ENCODE results near the gene AMY2B. TPM values are rescaled to one million over a fixed set of nuclear protein-coding genes. Genes with fewer than 3 reads are reported as not detected.
A peak's percentile ranks its signal among the peaks of the same experiment; 100 is the strongest.
"Not testable (repeated sequence)": the region's sequence is repeated elsewhere in the genome, so short reads cannot be mapped to it uniquely, and the experiment has no call there.

Gene AMY2B
- total and polyA plus RNA-seq, 4 donors, result 3.5 to 41.1 (median 22.0) TPM

GRCh38 chr1:103582464-103582863 is 11.1 kb downstream of the AMY2B start:
- Histone ChIP-seq H3K27me3 (ENCODE audit: control insufficient read depth in 1 of 2, insufficient read depth in 2 of 2, low read length in 1 of 2) (no peaks in the 10 kb centered on the region), H3K27ac (ENCODE audit: low read depth in 1 of 2, low read length in 2 of 2) (no peak overlapping the region), H3K9me3 (ENCODE audit: control insufficient read depth, low read length) (no peaks in the 10 kb centered on the region), H3K4me3 (ENCODE audit: low read length in 2 of 2) (no peak overlapping the region), H3K4me1 (ENCODE audit: control insufficient read depth in 1 of 2, insufficient read depth in 2 of 2, low read length in 2 of 2) (no peaks in the 10 kb centered on the region), H3K36me3 (ENCODE audit: control insufficient read depth in 1 of 2, insufficient read depth in 2 of 2, low read length in 1 of 2) (peaks cover 0 to 3% of the 10 kb centered on the region in 2 donors)
- intact Hi-C loops (cut with DNase I), result no loop called here
- WGBS, 2 donors, result 86 to 94% methylated on average over 1 of the region's 1 CpG
- ATAC-seq (ENCODE audit: low FRiP score) (no peak), DNase-seq (no peak)

DNA sequence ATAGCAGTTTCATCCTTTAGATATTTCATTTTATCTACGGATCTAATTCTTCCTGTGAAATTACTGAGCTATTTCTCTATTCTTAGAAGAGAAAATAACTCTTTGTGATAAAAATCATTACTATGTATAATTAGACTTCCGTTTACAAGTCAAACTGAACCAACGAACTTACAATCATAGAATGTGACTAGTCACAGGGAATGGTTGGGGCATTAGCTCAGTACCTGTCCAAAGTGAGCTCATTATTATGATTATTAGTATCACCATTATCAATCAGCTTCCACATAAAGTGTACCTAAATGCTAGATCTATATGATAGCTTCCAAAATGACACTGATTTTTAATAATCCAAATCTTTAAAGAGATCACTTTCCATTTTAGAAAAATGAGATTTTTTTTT is 12.5 kb downstream of the AMY2B start:
- H3K27me3 ChIP-seq (ENCODE audit: control insufficient read depth in 1 of 2, insufficient read depth in 2 of 2, low read length in 1 of 2), result no peaks in the 10 kb centered on the region
- no peak for DNase-seq
- 73 to 84% methylated on average over 3 of the region's 3 CpGs for WGBS, 2 donors
- H3K4me3 ChIP-seq (ENCODE audit: low read length in 2 of 2), result no peak overlapping the region
- peaks cover 1% of the 10 kb centered on the region for H3K9me3 ChIP-seq (ENCODE audit: control insufficient read depth, low read length)
- H3K36me3 ChIP-seq (ENCODE audit: control insufficient read depth in 1 of 2, insufficient read depth in 2 of 2, low read length in 1 of 2), result peaks cover 0 to 3% of the 10 kb centered on the region in 2 donors
- no peak for ATAC-seq (ENCODE audit: low FRiP score)
- no peaks in the 10 kb centered on the region for H3K4me1 ChIP-seq (ENCODE audit: control insufficient read depth in 1 of 2, insufficient read depth in 2 of 2, low read length in 2 of 2)
- no peak overlapping the region for H3K27ac ChIP-seq (ENCODE audit: low read depth in 1 of 2, low read length in 2 of 2)
- intact Hi-C loops (cut with DNase I), result no loop called here

GRCh38 chr1:103584537-103584936 is 13.1 kb downstream of the AMY2B start:
- intact Hi-C loops (cut with DNase I), result no loop called here
- ATAC-seq (ENCODE audit: low FRiP score) (no peak), DNase-seq (no peak)
- H3K4me1 ChIP-seq (ENCODE audit: control insufficient read depth in 1 of 2, insufficient read depth in 2 of 2, low read length in 2 of 2), result no peaks in the 10 kb centered on the region
- no peak overlapping the region for H3K27ac ChIP-seq (ENCODE audit: low read depth in 1 of 2, low read length in 2 of 2)
- H3K9me3 ChIP-seq (ENCODE audit: control insufficient read depth, low read length), result peaks cover 1% of the 10 kb centered on the region
- H3K4me3 ChIP-seq (ENCODE audit: low read length in 2 of 2), result no peak overlapping the region
- H3K27me3 ChIP-seq (ENCODE audit: control insufficient read depth in 1 of 2, insufficient read depth in 2 of 2, low read length in 1 of 2), result no peaks in the 10 kb centered on the region
- 62 to 72% methylated on average over 2 of the region's 2 CpGs for WGBS, 2 donors
- peaks cover 0 to 3% of the 10 kb centered on the region in 2 donors for H3K36me3 ChIP-seq (ENCODE audit: control insufficient read depth in 1 of 2, insufficient read depth in 2 of 2, low read length in 1 of 2)

DNA sequence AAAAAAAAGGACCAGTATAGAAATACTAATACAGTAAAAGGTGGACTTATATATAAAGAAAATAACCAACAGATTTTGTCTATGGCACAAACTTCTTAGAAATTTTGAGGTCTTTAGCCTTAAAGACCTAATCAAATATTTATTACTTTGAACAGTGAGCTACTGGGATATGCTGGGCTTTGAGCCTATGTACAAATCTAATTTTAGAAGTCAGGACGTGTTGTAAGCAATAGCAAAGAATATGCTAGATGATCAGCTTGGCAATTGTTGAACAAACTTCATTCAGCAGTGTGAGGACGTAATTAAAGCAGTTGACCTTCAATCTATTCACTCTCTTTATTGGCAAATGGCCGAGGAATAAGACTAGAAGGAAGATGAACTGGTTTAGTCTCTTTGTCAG is 31.4 kb downstream of the AMY2B start:
- H3K4me1 ChIP-seq (ENCODE audit: control insufficient read depth in 1 of 2, insufficient read depth in 2 of 2, low read length in 2 of 2); H3K27me3 ChIP-seq (ENCODE audit: control insufficient read depth in 1 of 2, insufficient read depth in 2 of 2, low read length in 1 of 2); H3K4me3 ChIP-seq (ENCODE audit: low read length in 2 of 2); ATAC-seq (ENCODE audit: low FRiP score); intact Hi-C loops (cut with DNase I); H3K36me3 ChIP-seq (ENCODE audit: control insufficient read depth in 1 of 2, insufficient read depth in 2 of 2, low read length in 1 of 2); H3K27ac ChIP-seq (ENCODE audit: low read depth in 1 of 2, low read length in 2 of 2); H3K9me3 ChIP-seq (ENCODE audit: control insufficient read depth, low read length); DNase-seq: not testable (repeated sequence)
- no CpG with 5 or more reads among the region's 3 CpGs for WGBS, 2 donors

DNA sequence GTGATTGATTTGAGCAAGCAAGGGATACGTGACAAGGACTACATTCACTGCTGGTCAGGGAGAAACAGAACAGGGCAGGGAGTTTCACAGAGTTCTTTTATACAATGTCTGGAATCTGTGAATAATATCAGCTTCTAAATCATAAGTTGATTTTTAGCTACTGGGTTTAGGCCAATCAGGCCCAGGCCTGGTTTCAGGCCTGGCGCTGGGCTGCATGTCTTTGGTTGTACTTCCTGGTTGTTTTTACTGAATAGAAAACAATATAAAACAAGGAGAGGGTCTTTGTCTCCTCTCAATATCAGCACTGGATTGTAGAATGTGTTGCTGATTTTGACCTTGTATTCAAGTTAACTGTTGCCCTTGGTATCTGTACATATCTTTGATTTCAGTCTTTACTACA is 45.0 kb downstream of the AMY2B start:
- no peak overlapping the region for H3K27ac ChIP-seq (ENCODE audit: low read depth in 1 of 2, low read length in 2 of 2)

DNA sequence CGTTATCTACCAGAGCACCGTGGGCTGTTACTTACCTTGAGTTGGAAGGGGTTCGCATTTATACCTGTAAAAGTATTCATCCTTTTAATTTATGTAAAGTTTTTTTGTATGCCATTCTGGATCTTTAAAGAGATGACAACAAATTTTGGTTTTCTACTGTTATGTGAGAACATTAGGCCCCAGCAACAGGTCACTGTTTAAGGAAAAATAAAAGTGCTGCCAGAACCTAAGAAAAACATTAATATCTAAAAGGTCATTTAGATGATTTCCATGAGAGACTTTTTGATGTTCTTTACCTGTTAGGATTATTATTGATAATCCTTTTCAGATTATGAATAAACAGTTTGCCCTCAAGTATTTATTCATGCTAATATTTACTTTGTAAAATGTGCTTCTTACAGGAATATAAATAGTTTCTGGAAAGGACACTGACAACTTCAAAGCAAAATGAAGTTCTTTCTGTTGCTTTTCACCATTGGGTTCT is 45.6 kb downstream of the AMY2B start, which contains the start of gene AMY2A:
TSS of gene AMY2A (plus strand) at position 434 of the 484 bp plus-strand sequence. CDS start at position 448, 14 bp downstream.
- 87 to 89% methylated on average over 3 of the region's 3 CpGs for WGBS, 2 donors
- ATAC-seq (ENCODE audit: low FRiP score), result not testable (repeated sequence)

More for the DNA sequence above, 45.0 kb downstream of the AMY2B start:
- DNase-seq, result no peak
- H3K4me1 ChIP-seq (ENCODE audit: control insufficient read depth in 1 of 2, insufficient read depth in 2 of 2, low read length in 2 of 2), result no peaks in the 10 kb centered on the region
- 87 to 89% methylated on average over 2 of the region's 2 CpGs for WGBS, 2 donors
- ATAC-seq (ENCODE audit: low FRiP score), result no peak
- no peaks in the 10 kb centered on the region for H3K36me3 ChIP-seq (ENCODE audit: control insufficient read depth in 1 of 2, insufficient read depth in 2 of 2, low read length in 1 of 2)
- no peaks in the 10 kb centered on the region for H3K27me3 ChIP-seq (ENCODE audit: control insufficient read depth in 1 of 2, insufficient read depth in 2 of 2, low read length in 1 of 2)
- H3K4me3 ChIP-seq (ENCODE audit: low read length in 2 of 2), result no peak overlapping the region
- H3K9me3 ChIP-seq (ENCODE audit: control insufficient read depth, low read length), result no peaks in the 10 kb centered on the region
- intact Hi-C loops (cut with DNase I), result no loop called here

GRCh38 chr1:103627436-103627835 is 56.0 kb downstream of the AMY2B start:
- H3K4me1 ChIP-seq (ENCODE audit: control insufficient read depth in 1 of 2, insufficient read depth in 2 of 2, low read length in 2 of 2); DNase-seq; H3K27me3 ChIP-seq (ENCODE audit: control insufficient read depth in 1 of 2, insufficient read depth in 2 of 2, low read length in 1 of 2); H3K9me3 ChIP-seq (ENCODE audit: control insufficient read depth, low read length); intact Hi-C loops (cut with DNase I); H3K4me3 ChIP-seq (ENCODE audit: low read length in 2 of 2); H3K36me3 ChIP-seq (ENCODE audit: control insufficient read depth in 1 of 2, insufficient read depth in 2 of 2, low read length in 1 of 2); H3K27ac ChIP-seq (ENCODE audit: low read depth in 1 of 2, low read length in 2 of 2): not testable (repeated sequence)
- peak; percentile 65 for ATAC-seq (ENCODE audit: low FRiP score)
- WGBS, 2 donors, result 83% methylated on average over 3 of the region's 4 CpGs

More for the DNA sequence above, 45.6 kb downstream of the AMY2B start, which contains the start of gene AMY2A:
- intact Hi-C loops (cut with DNase I); H3K36me3 ChIP-seq (ENCODE audit: control insufficient read depth in 1 of 2, insufficient read depth in 2 of 2, low read length in 1 of 2); H3K4me1 ChIP-seq (ENCODE audit: control insufficient read depth in 1 of 2, insufficient read depth in 2 of 2, low read length in 2 of 2); H3K9me3 ChIP-seq (ENCODE audit: control insufficient read depth, low read length); H3K27me3 ChIP-seq (ENCODE audit: control insufficient read depth in 1 of 2, insufficient read depth in 2 of 2, low read length in 1 of 2); H3K27ac ChIP-seq (ENCODE audit: low read depth in 1 of 2, low read length in 2 of 2); DNase-seq; H3K4me3 ChIP-seq (ENCODE audit: low read length in 2 of 2): not testable (repeated sequence)

Other genes starting within 250 kb of the AMY2B start
- 10 to 100 TPM; 19.5 to 40.4 TPM for gene RNPC3, start 45.9 kb upstream of the AMY2B start, total RNA-seq
- 10 to 100 TPM in 1 of 2 donors, 1 to 10 TPM in 1; 7.3 to 35.5 TPM for gene RNPC3, start 45.9 kb upstream of the AMY2B start, polyA plus RNA-seq
- 1 to 10 TPM; 2.8 to 4.2 TPM for gene AMY2A, start 45.8 kb downstream of the AMY2B start, total RNA-seq
- under 1 TPM; 0.08 to 0.63 TPM for gene AMY2A, start 45.8 kb downstream of the AMY2B start, polyA plus RNA-seq
- gene AMY1A, start 84.2 kb downstream of the AMY2B start, total RNA-seq, result not detected
- not detected for gene AMY1A, start 84.2 kb downstream of the AMY2B start, polyA plus RNA-seq
- gene AMY1B, start 124.6 kb downstream of the AMY2B start, total RNA-seq, result not detected
- gene AMY1B, start 124.6 kb downstream of the AMY2B start, polyA plus RNA-seq, result not detected
- gene AMY1C, start 178.3 kb downstream of the AMY2B start, total RNA-seq, result not detected
- not detected for gene AMY1C, start 178.3 kb downstream of the AMY2B start, polyA plus RNA-seq